ENCODE results near the gene BMI1. TPM values are rescaled to one million over a fixed set of nuclear protein-coding genes. Genes with fewer than 3 reads are reported as not detected.
"Not testable (repeated sequence)": the region's sequence is repeated elsewhere in the genome, so short reads cannot be mapped to it uniquely, and the experiment has no call there.

Gene BMI1
- total RNA-seq, 1 donor from 2014 or later = 44.7 TPM

DNA sequence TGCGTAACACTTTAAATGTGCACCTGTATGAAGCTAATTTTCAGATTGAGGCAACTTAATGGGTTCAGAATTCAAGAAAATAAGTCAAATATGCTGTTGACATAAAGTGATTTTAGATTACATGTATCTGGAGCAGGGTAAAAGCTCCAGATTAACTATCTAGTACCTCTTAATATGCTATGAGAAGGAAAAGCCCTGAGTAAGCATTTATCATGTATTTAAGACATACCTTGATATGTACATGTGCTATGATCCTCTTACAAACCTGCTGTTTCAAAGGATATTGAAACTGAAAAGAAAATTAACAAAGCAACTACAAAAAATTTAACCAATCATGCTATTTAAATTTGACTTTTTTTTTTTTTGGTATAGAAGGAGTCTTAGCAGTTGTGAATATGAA, 28.9 kb downstream of the BMI1 start:
- peaks cover 7% of the 10 kb centered on the region for H3K27me3 ChIP-seq
- no peak overlapping the region for H3K27ac ChIP-seq
- intact Hi-C loops (cut with DNase I) = loop anchor here (10.0 kb wide), 4 partner anchors 85 to 855 kb away; partner anchors contain the start of genes DNAJC1 and MSRB2
- peaks cover 8% of the 10 kb centered on the region for H3K4me1 ChIP-seq
- H3K36me3 ChIP-seq = no peaks in the 10 kb centered on the region
- TF ChIP-seq POLR2AphosphoS5 (IDR thresholded peaks at IDR 0.05; ENCODE audit: insufficient read depth in 1 of 2, low read depth in 1 of 2) = no peak
- no peak for TF ChIP-seq POLR2A (IDR thresholded peaks at IDR 0.05)
- TF ChIP-seq, protein P1, sequence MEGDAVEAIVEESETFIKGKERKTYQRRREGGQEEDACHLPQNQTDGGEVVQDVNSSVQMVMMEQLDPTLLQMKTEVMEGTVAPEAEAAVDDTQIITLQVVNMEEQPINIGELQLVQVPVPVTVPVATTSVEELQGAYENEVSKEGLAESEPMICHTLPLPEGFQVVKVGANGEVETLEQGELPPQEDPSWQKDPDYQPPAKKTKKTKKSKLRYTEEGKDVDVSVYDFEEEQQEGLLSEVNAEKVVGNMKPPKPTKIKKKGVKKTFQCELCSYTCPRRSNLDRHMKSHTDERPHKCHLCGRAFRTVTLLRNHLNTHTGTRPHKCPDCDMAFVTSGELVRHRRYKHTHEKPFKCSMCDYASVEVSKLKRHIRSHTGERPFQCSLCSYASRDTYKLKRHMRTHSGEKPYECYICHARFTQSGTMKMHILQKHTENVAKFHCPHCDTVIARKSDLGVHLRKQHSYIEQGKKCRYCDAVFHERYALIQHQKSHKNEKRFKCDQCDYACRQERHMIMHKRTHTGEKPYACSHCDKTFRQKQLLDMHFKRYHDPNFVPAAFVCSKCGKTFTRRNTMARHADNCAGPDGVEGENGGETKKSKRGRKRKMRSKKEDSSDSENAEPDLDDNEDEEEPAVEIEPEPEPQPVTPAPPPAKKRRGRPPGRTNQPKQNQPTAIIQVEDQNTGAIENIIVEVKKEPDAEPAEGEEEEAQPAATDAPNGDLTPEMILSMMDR (IDR thresholded peaks at IDR 0.05) = no peak
- H3K9me3 ChIP-seq = no peaks in the 10 kb centered on the region
- DNase-seq (ENCODE audit: extremely low spot score in 2 of 2) = no peak
- H3K4me3 ChIP-seq = no peak overlapping the region

DNA sequence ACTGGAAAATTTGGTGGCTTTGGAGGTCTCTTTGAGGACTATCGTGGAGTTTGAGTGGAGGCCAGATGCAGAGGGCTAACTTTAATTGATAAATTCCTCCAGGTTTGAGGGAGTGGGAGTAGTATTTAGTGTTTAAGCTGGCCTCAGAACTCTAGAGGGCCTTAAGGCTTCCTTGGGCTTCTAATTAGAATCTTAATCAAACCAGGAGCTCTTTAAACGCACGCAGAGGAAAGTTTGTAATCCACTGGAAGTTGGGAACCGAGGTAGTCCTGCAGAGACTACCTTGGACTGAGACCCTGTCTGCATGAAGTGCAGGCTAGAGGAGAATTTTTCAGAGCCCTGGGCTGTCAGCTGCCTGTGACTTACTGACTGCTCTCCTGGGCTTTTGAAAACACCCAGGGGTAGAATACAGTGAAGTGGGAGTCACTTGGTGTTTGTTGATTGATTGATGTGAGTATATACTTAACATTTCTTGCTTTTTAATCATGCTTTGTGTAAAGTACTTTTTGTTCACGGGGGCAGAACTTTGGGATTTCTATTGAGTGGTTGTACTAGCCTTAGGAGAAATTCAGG, 30.3 kb downstream of the BMI1 start:
- no peaks in the 10 kb centered on the region for H3K9me3 ChIP-seq

DNA sequence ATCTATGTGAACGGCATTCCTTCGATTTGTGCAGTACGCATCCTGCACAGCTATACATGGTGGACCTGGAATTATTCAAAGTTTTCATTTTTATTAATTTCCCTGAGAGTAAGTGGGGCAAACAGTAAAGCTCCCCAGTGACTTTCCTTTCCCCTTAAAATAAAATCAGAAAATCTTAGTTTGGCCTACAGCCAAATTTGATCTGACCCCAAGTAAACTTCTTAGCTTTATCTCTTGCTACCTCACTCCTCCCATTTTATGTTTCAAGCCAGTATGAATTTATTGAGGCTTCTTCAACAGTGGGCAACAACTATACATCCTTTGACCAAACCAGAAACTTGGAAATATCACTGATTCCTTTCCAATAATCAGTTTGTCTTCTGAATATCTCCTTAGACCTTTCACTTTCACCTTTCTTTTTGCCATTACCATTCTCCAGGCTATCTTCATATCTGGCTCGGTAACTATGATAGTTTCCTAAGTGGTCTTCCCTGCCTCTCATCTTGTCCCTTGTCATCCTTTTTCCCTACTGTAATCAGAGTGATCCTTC, 35.5 kb downstream of the BMI1 start:
- no peak overlapping the region for H3K4me3 ChIP-seq
- H3K27me3 ChIP-seq = no peaks in the 10 kb centered on the region
- TF ChIP-seq, protein P1 (IDR thresholded peaks at IDR 0.05) = no peak
- TF ChIP-seq POLR2AphosphoS5 (IDR thresholded peaks at IDR 0.05; ENCODE audit: insufficient read depth in 1 of 2, low read depth in 1 of 2) (no peak), POLR2A (IDR thresholded peaks at IDR 0.05) (no peak)
- DNase-seq (ENCODE audit: extremely low spot score in 2 of 2) = no peak
- H3K36me3 ChIP-seq = no peaks in the 10 kb centered on the region
- no peaks in the 10 kb centered on the region for H3K9me3 ChIP-seq
- H3K4me1 ChIP-seq = no peaks in the 10 kb centered on the region
- H3K27ac ChIP-seq = no peak overlapping the region
- intact Hi-C loops (cut with DNase I) = no loop called here

More for the DNA sequence above, 30.3 kb downstream of the BMI1 start:
- no peak overlapping the region for H3K4me3 ChIP-seq
- intact Hi-C loops (cut with DNase I) = no loop called here
- TF ChIP-seq POLR2A (IDR thresholded peaks at IDR 0.05) (no peak), POLR2AphosphoS5 (IDR thresholded peaks at IDR 0.05; ENCODE audit: insufficient read depth in 1 of 2, low read depth in 1 of 2) (no peak)
- TF ChIP-seq, protein P1 (IDR thresholded peaks at IDR 0.05) = no peak
- no peaks in the 10 kb centered on the region for H3K27me3 ChIP-seq
- H3K36me3 ChIP-seq = no peaks in the 10 kb centered on the region
- H3K4me1 ChIP-seq = no peaks in the 10 kb centered on the region
- DNase-seq (ENCODE audit: extremely low spot score in 2 of 2) = no peak
- H3K27ac ChIP-seq = no peak overlapping the region

DNA sequence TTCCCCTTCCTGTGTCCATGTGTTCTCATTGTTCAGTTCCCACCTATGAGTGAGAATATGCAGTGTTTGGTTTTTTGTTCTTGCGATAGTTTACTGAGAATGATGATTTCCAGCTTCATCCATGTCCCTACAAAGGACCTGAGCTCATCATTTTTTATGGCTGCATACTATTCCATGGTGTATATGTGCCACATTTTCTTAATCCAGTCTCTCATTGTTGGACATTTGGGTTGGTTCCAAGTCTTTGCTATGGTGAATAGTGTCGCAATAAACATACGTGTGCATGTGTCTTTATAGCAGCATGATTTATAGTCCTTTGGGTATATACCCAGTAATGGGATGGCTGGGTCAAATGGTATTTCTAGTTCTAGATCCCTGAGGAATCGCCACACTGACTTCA, 36.9 kb downstream of the BMI1 start:
- not testable (repeated sequence) for H3K27me3 ChIP-seq

DNA sequence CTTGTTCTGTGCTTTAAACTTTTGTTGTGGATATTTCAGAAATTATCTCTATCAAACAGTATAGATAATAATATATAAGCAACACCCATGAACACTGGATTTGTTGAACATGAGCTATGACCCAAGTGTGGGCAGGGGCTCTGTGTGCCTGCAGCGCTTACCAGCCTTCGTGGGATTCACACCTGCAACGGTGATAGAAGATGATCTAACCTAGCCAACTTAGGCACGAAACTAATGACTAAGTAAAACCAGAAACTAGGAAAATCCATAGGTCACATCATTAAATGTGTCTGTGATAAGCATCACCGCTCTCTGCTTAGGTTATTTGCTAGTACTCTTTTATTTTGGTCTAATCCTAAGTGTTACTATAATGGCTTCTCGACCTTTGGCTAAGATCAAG, 42.4 kb downstream of the BMI1 start:
- DNase-seq (ENCODE audit: extremely low spot score in 2 of 2) = no peak
- Histone ChIP-seq H3K4me1 (no peaks in the 10 kb centered on the region), H3K9me3 (no peaks in the 10 kb centered on the region), H3K4me3 (no peak overlapping the region), H3K36me3 (no peaks in the 10 kb centered on the region), H3K27ac (no peak overlapping the region), H3K27me3 (no peaks in the 10 kb centered on the region)
- intact Hi-C loops (cut with DNase I) = no loop called here
- no peak for TF ChIP-seq POLR2AphosphoS5 (IDR thresholded peaks at IDR 0.05; ENCODE audit: insufficient read depth in 1 of 2, low read depth in 1 of 2)
- TF ChIP-seq POLR2A (IDR thresholded peaks at IDR 0.05) = no peak
- TF ChIP-seq, protein P1 (IDR thresholded peaks at IDR 0.05) = no peak

More for the DNA sequence above, 36.9 kb downstream of the BMI1 start:
- H3K4me3 ChIP-seq; H3K36me3 ChIP-seq; H3K4me1 ChIP-seq; DNase-seq (ENCODE audit: extremely low spot score in 2 of 2); H3K27ac ChIP-seq; H3K9me3 ChIP-seq; intact Hi-C loops (cut with DNase I): not testable (repeated sequence)
